Eye (tissue), 1 donor: Measurements from ENCODE around the gene FOCAD.
"Not testable (repeated sequence)": the region's sequence is repeated elsewhere in the genome, so short reads cannot be mapped to it uniquely, and the experiment has no call there.

Experiments used
- DNase-seq: peaks from one replicate; pipeline ENCODE4 v3.0.0-alpha.2; 2015

The FOCAD gene

GRCh38 chr9:20673537-20673936, 10.5 kb upstream of the FOCAD start:
- not testable (repeated sequence) for DNase-seq

DNA sequence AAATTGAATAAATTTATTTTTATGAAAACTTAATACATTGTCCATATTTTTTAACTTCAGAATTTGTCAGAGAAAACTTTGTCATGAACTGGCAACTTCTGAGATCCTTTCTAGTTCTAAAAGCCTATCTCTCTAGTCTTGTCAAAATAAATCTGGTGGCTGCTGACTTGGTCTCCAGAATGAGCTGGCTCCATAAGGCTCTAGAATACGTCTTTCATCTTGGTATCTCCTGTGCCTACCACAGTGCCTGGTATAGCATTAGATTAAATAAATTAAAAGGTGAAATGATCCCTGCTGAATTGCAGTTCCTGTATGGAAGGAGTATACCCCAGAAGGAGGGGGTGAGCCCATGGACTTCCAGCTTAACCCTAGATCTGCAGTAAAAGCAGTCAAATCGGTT, 2.6 kb upstream of the FOCAD start:
- DNase-seq, result no peak

GRCh38 chr9:20683351-20684034, 566 bp upstream of the FOCAD start:
- no peak for DNase-seq

DNA sequence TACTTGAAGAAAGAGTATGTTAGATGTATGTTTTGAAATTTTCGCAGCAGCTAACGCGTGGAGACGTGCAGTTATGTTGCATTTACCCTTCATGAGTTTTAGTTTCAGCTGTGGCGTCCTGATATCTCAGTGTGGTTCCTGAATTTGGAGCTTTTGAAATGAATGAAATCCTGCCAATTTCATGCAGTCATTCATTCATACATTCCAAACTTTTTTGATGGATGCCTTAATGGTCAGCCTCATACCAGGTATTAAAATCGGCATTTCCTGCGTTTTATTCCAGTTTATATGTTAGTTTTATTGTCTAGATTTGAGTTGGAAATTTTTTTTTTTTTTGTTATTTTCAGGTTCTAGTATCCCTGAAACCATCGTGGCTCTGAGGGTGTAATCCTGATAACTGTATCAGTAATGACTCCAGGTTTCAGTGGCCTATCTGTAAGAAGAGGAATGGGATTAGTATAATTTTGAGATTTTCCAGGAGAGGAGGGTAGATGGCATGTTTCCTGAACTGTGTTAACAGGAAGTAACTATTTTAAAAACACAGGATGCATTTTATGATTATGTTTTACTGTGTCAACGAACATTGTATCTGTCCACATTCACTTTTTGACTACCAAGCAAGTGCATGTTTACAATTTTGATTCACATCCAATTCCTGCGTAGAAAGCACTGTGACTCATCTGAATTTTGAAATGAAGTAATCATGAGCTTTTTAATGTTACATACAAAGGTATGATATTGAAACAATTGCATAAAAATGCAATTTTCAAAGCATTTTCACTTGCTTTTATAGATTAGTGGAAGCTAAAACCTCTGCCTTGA, 1.0 kb downstream of the FOCAD start:
- DNase-seq, result no peak

- DNase-seq, result no peak
These were observed 1.7 kb downstream of the FOCAD start for GRCh38 chr9:20685769-20686168.

- DNase-seq, result no peak
These were observed 5.8 kb downstream of the FOCAD start for GRCh38 chr9:20689833-20690232.

- DNase-seq, result no peak
These were observed 8.5 kb downstream of the FOCAD start for GRCh38 chr9:20692554-20692953.

DNA sequence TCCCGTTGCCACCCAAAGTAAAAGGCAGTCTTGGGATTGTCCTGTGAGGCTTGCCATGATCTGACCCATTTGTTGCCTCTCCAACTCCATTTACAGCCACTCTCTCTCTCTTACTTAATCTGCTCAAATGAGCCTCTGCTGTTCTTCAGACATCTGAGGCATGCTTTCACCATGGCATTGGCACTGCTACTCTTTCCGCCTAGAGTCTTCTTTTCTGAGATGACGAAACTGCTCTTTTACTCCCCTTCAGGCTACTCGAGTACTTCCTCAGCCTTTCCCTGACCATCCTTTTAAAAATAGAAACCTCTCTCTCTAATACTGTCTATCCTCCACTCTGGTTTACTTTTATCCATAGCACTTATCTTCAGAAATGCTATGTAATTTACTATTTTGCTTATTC, 9.0 kb downstream of the FOCAD start:
- DNase-seq, result no peak

GRCh38 chr9:20694248-20694647, 10.2 kb downstream of the FOCAD start:
- DNase-seq, result no peak

DNA sequence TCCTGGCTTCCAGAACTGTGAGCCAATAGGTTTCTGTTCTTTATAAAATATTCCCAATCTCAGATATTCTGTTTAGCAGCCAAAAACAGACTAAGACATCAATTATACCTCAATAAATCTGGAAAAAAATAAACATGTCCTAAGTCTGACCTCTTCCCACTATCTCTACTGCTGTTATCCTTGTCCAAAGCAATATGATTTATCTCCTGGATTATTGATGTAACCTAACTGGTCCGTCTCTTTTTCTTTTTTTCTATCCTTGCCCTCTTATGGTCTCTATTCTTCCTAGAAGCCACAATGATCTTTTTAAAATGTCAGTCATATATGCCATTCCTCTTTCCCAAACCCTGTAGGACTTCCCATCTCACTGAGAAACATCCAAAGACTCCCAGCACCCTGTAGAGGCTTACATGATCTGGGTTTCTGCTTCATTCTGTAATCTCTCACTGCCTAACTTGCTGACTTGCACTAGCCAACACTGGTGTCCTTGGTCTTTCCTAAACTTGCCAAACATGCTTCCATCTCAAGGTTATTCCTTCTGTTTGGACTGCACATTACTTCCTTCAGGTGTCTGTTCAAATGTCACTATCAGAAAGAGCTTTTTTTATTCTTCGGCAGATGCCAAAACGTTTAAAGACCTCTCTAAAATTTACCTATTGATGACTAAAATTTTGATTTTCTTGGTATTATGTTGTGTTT, 13.1 kb downstream of the FOCAD start:
- DNase-seq, result no peak

- no peak for DNase-seq
These were observed 14.7 kb downstream of the FOCAD start for GRCh38 chr9:20698782-20699181.

DNA sequence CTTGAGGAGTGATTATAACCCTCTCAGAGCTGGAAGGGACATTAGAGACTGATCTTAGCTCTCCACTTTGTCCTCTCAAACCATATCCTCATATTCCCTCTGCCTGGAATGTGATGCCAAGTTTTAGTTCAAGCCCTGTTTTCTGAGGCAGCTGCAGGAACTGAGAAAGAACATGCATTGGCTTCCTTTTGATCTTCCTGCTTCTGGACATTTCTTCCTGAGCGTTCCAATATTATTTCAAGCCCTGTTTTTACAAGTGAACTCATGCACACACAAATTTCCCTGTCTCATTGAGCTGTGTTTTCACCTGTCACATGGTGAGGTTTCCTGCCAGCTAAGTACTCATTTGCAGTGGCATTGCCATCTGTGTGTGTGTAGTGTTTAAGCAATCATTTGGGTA, 17.0 kb downstream of the FOCAD start:
- DNase-seq, result peak; percentile 64

- DNase-seq, result no peak
These were observed 18.5 kb downstream of the FOCAD start for GRCh38 chr9:20702570-20702969.

DNA sequence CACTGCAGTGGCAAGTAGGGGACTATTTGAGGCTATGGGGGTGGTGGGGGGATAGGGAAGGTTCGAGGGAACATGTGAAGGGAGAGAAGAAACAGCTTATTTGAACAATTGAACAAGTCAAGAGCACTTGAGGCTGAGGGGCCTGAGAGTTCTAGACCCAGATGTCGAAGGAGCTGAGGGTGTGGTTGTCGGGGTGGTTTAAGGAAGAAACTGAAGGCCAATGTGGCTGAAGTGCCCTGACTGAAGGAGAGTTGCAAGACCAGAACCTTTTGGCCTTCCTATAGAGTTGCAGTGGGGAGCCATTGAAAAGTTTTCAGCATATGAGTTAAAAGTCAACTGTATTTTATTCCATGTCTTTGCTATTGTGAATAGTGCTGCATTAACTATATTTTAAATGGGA, 19.1 kb downstream of the FOCAD start:
- DNase-seq, result no peak

DNA sequence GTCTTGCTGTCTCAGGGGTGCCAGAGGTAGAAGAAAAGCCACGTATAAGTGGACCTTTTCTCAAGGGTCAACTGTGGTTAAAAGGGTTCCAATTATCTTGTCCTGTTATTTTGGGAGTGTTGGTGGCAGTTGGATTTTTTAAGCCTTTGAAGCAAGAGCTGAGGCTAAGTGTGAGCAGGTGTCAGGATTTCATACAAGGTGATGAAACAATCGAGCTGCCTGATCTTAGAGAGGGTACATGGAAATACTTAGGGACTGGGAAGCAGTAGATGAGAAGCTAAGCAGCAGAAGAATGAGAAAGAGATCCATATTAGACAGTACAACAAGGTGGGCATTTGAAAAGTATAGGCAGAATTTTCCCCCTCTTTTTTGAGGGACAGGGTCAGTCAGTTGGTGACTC, 23.6 kb downstream of the FOCAD start:
- DNase-seq, result no peak

DNA sequence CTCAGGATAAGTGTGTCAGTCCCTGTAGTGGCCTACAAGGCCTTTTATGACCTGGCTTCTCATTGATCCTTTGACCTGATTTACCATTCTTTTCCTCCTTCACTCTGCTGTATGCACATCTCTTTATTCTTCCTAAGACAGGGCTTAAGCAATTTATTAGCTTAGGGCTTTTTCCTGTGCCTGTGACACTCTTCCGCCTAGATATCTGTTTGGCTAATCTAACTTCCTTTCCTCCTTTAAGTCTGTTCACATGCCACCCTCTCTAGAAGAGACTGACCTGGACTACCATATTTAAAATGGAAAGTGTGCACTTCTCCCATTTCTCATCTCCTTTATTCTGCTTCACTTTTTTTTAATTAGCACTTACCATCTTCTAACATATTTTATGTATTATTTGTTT, 29.1 kb downstream of the FOCAD start:
- no peak for DNase-seq

DNA sequence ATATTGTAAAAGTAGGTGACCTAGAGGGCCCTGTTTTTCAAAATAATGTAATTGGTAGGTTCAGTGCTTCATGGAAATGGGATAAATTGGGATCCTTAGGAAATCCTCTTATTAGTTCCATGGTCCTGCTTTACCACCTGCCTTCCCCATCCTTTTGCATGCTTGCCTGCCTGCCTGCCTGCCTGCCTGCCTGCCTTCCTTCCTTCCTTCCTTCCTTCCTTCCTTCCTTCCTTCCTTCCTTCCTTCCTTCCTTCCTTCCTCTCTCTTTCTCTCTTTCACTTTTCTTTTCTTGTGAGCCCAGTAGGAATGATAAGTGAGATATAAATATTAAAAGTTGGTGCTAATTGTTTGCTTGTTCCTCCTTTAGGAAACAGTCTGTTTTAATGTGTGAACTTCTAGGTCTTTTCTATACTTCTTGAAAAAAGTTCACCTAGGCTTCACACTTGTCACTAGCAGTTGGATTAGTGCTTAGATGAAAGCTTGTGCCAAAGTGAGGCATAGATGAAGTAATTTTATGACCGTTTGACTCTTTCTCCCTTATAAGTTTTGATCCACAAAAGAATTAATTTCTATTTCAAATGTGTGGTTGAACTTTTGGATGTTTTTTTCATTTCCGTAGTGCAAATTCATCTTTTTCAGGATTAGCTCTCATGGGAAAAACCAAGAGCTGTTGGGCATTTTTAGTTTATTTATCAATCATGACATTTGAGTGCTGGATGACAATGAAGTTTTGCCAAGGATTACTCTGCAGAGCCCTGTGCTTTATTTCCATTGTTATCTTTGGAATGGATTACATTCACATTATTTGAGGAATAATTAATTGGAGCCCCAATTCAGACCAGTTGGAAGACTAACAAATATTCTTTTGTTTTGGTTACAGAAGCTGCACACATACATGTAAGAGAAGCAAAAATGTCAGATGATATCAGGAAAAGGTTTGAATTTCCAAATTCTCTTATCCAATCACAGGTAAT, 30.7 kb downstream of the FOCAD start:
- DNase-seq, result no peak

DNA sequence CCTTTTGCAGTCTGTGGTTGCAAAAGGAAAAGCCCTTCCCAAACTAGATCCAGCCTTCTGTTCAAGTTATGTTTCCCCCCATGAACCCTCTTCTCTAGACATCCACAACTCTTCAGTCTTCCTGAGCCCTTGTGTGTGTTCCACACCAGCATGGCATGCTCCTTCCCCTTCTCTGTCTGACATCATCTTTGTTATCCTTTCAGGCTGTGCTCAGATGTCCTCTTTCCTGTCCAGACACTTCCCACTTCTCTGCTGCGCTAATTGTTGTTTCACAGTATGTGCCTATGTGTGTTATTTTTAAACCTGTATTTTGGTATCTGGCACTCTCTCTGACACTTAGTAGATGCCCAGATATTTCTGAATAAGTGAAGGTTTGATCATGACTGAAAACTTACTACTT, 38.2 kb downstream of the FOCAD start:
- DNase-seq, result no peak

DNA sequence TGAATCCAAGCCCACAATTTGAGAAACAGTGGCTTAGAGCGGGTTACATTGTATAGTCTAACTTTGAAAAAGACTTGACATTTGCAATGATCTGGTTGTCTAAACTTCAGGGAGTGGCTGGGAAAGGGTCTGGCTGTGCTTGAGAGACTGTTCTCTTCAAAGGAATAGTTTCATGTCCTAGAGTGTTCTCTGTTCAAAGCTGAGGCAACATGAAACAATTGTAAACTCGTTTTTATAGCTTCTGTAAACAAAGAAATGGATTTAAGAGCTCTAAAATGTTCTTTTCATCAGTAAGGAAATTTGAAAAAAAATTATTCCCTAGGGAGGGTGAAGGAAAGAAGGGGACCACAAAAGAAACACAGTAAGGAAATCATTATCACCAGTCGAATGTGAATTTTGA, 41.6 kb downstream of the FOCAD start:
- no peak for DNase-seq

- peak; percentile 58 for DNase-seq
These were observed 42.1 kb downstream of the FOCAD start for GRCh38 chr9:20726144-20726543.

DNA sequence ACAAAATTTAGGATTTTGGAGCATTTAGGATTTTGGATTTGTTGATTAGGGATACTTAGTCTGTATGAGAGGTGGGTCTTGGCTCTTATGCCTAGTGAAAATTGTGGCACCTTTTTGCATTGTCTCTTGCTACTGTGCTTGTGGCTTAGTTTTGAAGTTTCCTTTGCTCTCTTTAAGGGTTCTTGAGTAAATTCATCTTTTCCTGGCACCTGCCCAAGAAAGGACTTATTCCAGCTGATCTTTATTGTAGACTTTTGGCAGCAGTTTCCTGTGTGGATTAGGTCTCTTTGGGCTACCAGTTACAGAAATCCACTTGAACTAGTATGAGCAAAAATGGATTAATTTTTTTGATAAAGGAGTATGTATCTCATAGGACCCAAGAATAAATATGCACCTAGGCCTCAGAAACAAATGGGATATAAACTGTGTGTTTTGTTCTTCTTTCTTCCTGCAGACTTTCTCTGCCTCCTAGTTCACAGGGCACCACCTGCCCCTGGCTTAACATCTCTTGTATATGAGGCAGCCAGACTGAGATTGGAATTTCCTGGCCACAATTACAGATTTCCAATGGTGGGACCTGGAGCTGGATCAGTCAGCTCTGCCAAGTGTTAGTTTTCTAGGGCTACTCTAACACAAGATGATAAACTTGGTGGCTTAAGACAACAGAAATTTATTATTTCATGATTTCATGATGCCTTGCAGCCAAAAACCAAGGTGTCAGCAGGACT, 44.6 kb downstream of the FOCAD start:
- DNase-seq, result peak; percentile 28

GRCh38 chr9:20729523-20729922, 45.5 kb downstream of the FOCAD start:
- DNase-seq, result no peak
